DMS153 treated with DMSO at 0.1 percent for 48 hours (cell line): ENCODE results near the gene IL18BP.
A peak's percentile ranks its signal among the peaks of the same experiment; 100 is the strongest.

Experiments used
- DNase-seq: peaks from one replicate; lab custom pipeline; 2025; ENCODE audit not compliant: unreplicated experiment; lab: John Stamatoyannopoulos, UW

The IL18BP gene

GRCh38 chr11:71998649-71999310 is at the start of gene IL18BP:
IL18BP (plus strand) TSS chr11:71998909; CDS start chr11:71999985, 1,076 bp downstream.
- DNase-seq: no peak

- no peak for DNase-seq
These were observed 49.7 kb upstream of the IL18BP start for GRCh38 chr11:71949034-71949433.

GRCh38 chr11:71951741-71952310 is 46.9 kb upstream of the IL18BP start:
- no peak for DNase-seq

- no peak for DNase-seq
These were observed 42.7 kb upstream of the IL18BP start for GRCh38 chr11:71955898-71956456.

- no peak for DNase-seq
These were observed 36.2 kb upstream of the IL18BP start for GRCh38 chr11:71962428-71963038.

GRCh38 chr11:71963468-71963867 is 35.2 kb upstream of the IL18BP start:
- no peak for DNase-seq

GRCh38 chr11:71964641-71965040 is 34.1 kb upstream of the IL18BP start:
- no peak for DNase-seq

- no peak for DNase-seq
These were observed 27.0 kb upstream of the IL18BP start for GRCh38 chr11:71971680-71972079.

GRCh38 chr11:71976551-71976950 is 22.2 kb upstream of the IL18BP start:
- DNase-seq: no peak

- DNase-seq: no peak
These were observed 21.6 kb upstream of the IL18BP start for GRCh38 chr11:71977090-71977489.

- DNase-seq: peak; percentile 22
These were observed 20.8 kb upstream of the IL18BP start for GRCh38 chr11:71977743-71978418.

GRCh38 chr11:71979094-71979493 is 19.6 kb upstream of the IL18BP start:
- DNase-seq: no peak

GRCh38 chr11:71979602-71980001 is 19.1 kb upstream of the IL18BP start:
- no peak for DNase-seq

- no peak for DNase-seq
These were observed 12.6 kb upstream of the IL18BP start for GRCh38 chr11:71986131-71986530.

GRCh38 chr11:71987521-71987920 is 11.2 kb upstream of the IL18BP start:
- DNase-seq: no peak

- DNase-seq: no peak
These were observed 10.7 kb upstream of the IL18BP start for GRCh38 chr11:71988050-71988449.

GRCh38 chr11:71990701-71991100 is 8.0 kb upstream of the IL18BP start:
- no peak for DNase-seq

GRCh38 chr11:71991494-71991893 is 7.2 kb upstream of the IL18BP start:
- DNase-seq: no peak

- DNase-seq: no peak
These were observed 6.5 kb upstream of the IL18BP start for GRCh38 chr11:71992136-71992730.

- DNase-seq: no peak
These were observed 3.9 kb upstream of the IL18BP start for GRCh38 chr11:71994786-71995185.

GRCh38 chr11:71995726-71996291 is 2.9 kb upstream of the IL18BP start:
- DNase-seq: no peak
